Muscle of leg (tissue), 9 donors: ENCODE data around the gene NODAL. TPM values are rescaled to one million over a fixed set of nuclear protein-coding genes. Genes with fewer than 3 reads are reported as not detected.

Experiments
- polyA plus RNA-seq, 8 donors: library from polyadenylated mRNA; unstranded; fragments of 120-200 nt; gene quantifications; one replicate each; pipeline versions ENCODE4 v1.2.1 to v1.2.3, GENCODE V29; 2013; ENCODE audit warnings: inconsistent platforms in 1 of 8, low replicate concordance in 1 of 8; ENCODE audit not compliant: insufficient read length in 8 of 8, insufficient read depth in 1 of 8
- total RNA-seq: library from RNA; stranded (reverse); fragments of 120-200 nt; gene quantifications from one replicate; pipeline ENCODE4 v1.2.4, GENCODE V29; 2013

The NODAL gene
- total and polyA plus RNA-seq, 9 donors: 0.04 to 0.53 (median 0.22) TPM

Other genes with a start within 250 kb of the NODAL start
- 99.5 TPM for gene PPA1, start 208.3 kb downstream of the NODAL start, total RNA-seq
- 10 to 100 TPM; 70.6 to 90.6 (median 75.9) TPM for gene PPA1, start 208.3 kb downstream of the NODAL start, polyA plus RNA-seq
- not detected for gene NPFFR1, start 157.7 kb downstream of the NODAL start, total RNA-seq
- gene NPFFR1, start 157.7 kb downstream of the NODAL start, polyA plus RNA-seq: under 1 TPM; 0.02 to 0.14 (median 0.05) TPM
- 25.6 TPM for gene LRRC20, start 59.1 kb downstream of the NODAL start, total RNA-seq
- gene LRRC20, start 59.1 kb downstream of the NODAL start, polyA plus RNA-seq: 10 to 100 TPM; 20.8 to 41.1 (median 32.5) TPM
- gene EIF4EBP2, start 37.5 kb downstream of the NODAL start, total RNA-seq: 32.9 TPM
- gene EIF4EBP2, start 37.5 kb downstream of the NODAL start, polyA plus RNA-seq: 10 to 100 TPM; 43.0 to 69.8 (median 62.0) TPM
- 15.9 TPM for gene PALD1, start 37.1 kb upstream of the NODAL start, total RNA-seq
- gene PALD1, start 37.1 kb upstream of the NODAL start, polyA plus RNA-seq: 10 to 100 TPM; 14.0 to 21.3 (median 18.3) TPM
- gene PRF1, start 161.1 kb upstream of the NODAL start, total RNA-seq: 0.53 TPM
- gene PRF1, start 161.1 kb upstream of the NODAL start, polyA plus RNA-seq: 1 to 10 TPM in 1 of 8 donors, under 1 TPM in 7; 0.28 to 1.6 (median 0.55) TPM
- 12.5 TPM for gene ADAMTS14, start 230.8 kb upstream of the NODAL start, total RNA-seq
- 10 to 100 TPM; 15.5 to 30.0 (median 21.7) TPM for gene ADAMTS14, start 230.8 kb upstream of the NODAL start, polyA plus RNA-seq